ENCODE measurements around the gene DTX1.

DNA sequence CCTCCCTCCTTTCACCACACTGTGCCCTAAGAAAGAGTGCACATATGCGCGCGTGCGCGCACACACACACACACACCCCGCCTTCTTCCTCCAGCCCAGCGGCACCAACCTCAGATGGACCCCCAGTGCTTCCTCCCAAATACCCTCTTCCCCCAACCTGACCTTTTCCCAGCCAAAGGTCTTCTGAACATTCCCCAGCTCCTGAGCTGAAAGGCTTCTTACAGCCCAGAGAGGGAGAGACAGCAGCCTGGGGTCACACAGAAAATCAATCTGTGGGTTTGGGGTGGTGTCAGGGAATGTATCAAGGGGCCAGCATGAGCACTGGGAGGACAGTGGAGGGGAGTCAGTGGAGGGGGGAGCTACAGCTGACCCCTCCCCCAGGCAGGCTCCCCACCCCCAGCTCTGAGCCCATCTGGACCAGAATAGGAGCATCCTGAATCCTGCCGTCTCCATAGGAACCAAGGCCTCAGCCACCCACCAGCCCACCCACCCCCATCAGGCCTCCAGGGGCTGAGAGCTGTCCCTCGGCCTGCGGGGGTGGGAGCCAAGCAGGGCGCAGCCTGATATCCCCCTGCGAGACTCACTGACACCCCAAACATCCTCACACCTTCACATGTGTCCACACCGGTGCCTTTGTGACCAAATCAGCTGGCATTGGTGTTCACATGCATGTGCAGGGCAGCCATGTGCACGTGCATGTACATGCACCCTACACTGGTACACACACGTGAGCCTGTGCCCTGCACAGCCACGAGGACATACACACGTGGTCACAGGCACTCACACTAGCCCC, 73.3 kb downstream of the DTX1 start:
- TF ChIP-seq POLR2A (IDR thresholded peaks at IDR 0.05) (no peak), EP300 (IDR thresholded peaks at IDR 0.05) (no peak)
- TF ChIP-seq, protein P1, sequence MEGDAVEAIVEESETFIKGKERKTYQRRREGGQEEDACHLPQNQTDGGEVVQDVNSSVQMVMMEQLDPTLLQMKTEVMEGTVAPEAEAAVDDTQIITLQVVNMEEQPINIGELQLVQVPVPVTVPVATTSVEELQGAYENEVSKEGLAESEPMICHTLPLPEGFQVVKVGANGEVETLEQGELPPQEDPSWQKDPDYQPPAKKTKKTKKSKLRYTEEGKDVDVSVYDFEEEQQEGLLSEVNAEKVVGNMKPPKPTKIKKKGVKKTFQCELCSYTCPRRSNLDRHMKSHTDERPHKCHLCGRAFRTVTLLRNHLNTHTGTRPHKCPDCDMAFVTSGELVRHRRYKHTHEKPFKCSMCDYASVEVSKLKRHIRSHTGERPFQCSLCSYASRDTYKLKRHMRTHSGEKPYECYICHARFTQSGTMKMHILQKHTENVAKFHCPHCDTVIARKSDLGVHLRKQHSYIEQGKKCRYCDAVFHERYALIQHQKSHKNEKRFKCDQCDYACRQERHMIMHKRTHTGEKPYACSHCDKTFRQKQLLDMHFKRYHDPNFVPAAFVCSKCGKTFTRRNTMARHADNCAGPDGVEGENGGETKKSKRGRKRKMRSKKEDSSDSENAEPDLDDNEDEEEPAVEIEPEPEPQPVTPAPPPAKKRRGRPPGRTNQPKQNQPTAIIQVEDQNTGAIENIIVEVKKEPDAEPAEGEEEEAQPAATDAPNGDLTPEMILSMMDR (IDR thresholded peaks at IDR 0.05) = no peak

Data from tibial nerve (tissue), 4 donors.